Measurements from ENCODE around the gene SMAD6. TPM values are rescaled to one million over a fixed set of nuclear protein-coding genes. Genes with fewer than 3 reads are reported as not detected.

The SMAD6 gene
- total RNA-seq, 1 experiment from 2014 or later = 8.9 TPM

GRCh38 chr15:66677336-66677735, 24.7 kb upstream of the SMAD6 start:
- Mint-ChIP-seq H3K4me3 (ENCODE audit: unreplicated experiment) (no peak overlapping the region), H3K36me3 (ENCODE audit: insufficient read depth, unreplicated experiment) (peaks cover 6% of the 10 kb centered on the region)

DNA sequence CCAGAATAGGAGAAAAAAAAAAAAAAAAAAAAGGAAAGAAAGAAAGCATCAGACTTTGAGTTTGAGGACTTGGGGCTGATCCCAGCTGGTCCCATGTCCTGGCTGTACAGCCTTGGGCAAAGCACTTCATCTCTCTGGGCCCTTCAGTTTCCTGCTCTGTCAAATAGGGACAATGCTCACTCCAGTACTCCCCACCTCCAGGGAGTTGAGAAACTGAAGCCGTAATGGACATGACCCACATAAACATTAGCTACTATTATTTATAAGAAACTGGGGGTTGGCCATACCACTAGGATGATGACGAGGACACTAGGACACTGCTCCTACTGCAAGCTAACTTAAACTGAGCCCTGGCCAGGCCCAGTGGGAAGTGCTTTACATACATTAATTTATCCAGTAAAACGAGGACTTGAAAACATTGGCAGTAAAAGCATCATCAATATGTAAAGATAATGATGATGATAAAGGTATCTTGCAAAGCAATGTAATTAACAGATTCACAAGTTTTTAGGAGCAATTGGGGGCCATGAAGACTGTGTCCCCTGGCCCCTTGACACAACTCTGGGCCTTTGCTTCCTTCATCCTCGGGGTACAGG, 22.9 kb upstream of the SMAD6 start:
- BruUV-seq (replicated peaks) = no TSS peak
- TF ChIP-seq, protein P1, sequence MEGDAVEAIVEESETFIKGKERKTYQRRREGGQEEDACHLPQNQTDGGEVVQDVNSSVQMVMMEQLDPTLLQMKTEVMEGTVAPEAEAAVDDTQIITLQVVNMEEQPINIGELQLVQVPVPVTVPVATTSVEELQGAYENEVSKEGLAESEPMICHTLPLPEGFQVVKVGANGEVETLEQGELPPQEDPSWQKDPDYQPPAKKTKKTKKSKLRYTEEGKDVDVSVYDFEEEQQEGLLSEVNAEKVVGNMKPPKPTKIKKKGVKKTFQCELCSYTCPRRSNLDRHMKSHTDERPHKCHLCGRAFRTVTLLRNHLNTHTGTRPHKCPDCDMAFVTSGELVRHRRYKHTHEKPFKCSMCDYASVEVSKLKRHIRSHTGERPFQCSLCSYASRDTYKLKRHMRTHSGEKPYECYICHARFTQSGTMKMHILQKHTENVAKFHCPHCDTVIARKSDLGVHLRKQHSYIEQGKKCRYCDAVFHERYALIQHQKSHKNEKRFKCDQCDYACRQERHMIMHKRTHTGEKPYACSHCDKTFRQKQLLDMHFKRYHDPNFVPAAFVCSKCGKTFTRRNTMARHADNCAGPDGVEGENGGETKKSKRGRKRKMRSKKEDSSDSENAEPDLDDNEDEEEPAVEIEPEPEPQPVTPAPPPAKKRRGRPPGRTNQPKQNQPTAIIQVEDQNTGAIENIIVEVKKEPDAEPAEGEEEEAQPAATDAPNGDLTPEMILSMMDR (IDR thresholded peaks at IDR 0.05; ENCODE audit: insufficient read depth in 1 of 2, low read depth in 1 of 2, low read length in 1 of 2, severe bottlenecking in 1 of 2, unreplicated experiment in 1 of 2) = no peak
- Histone ChIP-seq H3K27me3 (replicated peaks; ENCODE audit: control insufficient read depth, insufficient read depth, low read length) (no peaks in the 10 kb centered on the region), H3K9me3 (0 out of 2 replicates have a peak, but pooled peaks cover 7% of the 10 kb centered on the region), H3K4me1 (peaks cover 29% of the 10 kb centered on the region), H3K4me3 (ENCODE audit: low read depth, low read length) (no peak overlapping the region), H3K36me3 (ENCODE audit: control insufficient read depth, insufficient read depth, low read length) (no peaks in the 10 kb centered on the region; the same call in 1 of the 2 replicates)
- CTCF ChIA-PET = interaction anchor here (0.6 to 1.8 kb wide), 3 partner anchors 19 to 60 kb away, joined by 3 to 11 read pairs (median 6); no protein-coding TSS in a partner anchor
- intact Hi-C loops (cut with micrococcal nuclease; ENCODE audit: unreplicated experiment) = no loop called here
- POLR2A ChIA-PET = interaction anchor here (0.6 kb wide), 2 partner anchors 94 to 123 kb away, joined by 3 read pairs; no protein-coding TSS in a partner anchor
- Mint-ChIP-seq H3K36me3 (ENCODE audit: insufficient read depth, unreplicated experiment) (peaks cover 6% of the 10 kb centered on the region), H3K9me3 (ENCODE audit: unreplicated experiment) (peaks cover 13% of the 10 kb centered on the region), H3K27me3 (ENCODE audit: insufficient read depth, unreplicated experiment) (no peaks in the 10 kb centered on the region), H3K4me1 (ENCODE audit: low read depth, unreplicated experiment) (peaks cover 21% of the 10 kb centered on the region), H3K27ac (ENCODE audit: unreplicated experiment) (peak overlapping the region; percentile 83), H3K4me3 (ENCODE audit: unreplicated experiment) (peak overlapping the region; percentile 46)
- no peak for DNase-seq

More at GRCh38 chr15:66677336-66677735, 24.7 kb upstream of the SMAD6 start:
- ChIA-PET CTCF (no interaction called here), POLR2A (no interaction called here)
- Histone ChIP-seq H3K36me3 (ENCODE audit: control insufficient read depth, insufficient read depth, low read length) (no peaks in the 10 kb centered on the region; the same call in 1 of the 2 replicates), H3K4me1 (peaks cover 29% of the 10 kb centered on the region), H3K27me3 (replicated peaks; ENCODE audit: control insufficient read depth, insufficient read depth, low read length) (no peaks in the 10 kb centered on the region), H3K4me3 (ENCODE audit: low read depth, low read length) (no peak overlapping the region), H3K9me3 (0 out of 2 replicates have a peak, but pooled peaks cover 7% of the 10 kb centered on the region)
- intact Hi-C loops (cut with micrococcal nuclease; ENCODE audit: unreplicated experiment) = no loop called here
- peak overlapping the region; percentile 80 for H3K27ac Mint-ChIP-seq (ENCODE audit: unreplicated experiment)
- peaks cover 21% of the 10 kb centered on the region for H3K4me1 Mint-ChIP-seq (ENCODE audit: low read depth, unreplicated experiment)
- no peak for DNase-seq
- H3K9me3 Mint-ChIP-seq (ENCODE audit: unreplicated experiment) = peaks cover 13% of the 10 kb centered on the region
- H3K27me3 Mint-ChIP-seq (ENCODE audit: insufficient read depth, unreplicated experiment) = no peaks in the 10 kb centered on the region
- no TSS peak for BruUV-seq (replicated peaks)
- TF ChIP-seq, protein P1 (IDR thresholded peaks at IDR 0.05; ENCODE audit: insufficient read depth in 1 of 2, low read depth in 1 of 2, low read length in 1 of 2, severe bottlenecking in 1 of 2, unreplicated experiment in 1 of 2) = no peak

DNA sequence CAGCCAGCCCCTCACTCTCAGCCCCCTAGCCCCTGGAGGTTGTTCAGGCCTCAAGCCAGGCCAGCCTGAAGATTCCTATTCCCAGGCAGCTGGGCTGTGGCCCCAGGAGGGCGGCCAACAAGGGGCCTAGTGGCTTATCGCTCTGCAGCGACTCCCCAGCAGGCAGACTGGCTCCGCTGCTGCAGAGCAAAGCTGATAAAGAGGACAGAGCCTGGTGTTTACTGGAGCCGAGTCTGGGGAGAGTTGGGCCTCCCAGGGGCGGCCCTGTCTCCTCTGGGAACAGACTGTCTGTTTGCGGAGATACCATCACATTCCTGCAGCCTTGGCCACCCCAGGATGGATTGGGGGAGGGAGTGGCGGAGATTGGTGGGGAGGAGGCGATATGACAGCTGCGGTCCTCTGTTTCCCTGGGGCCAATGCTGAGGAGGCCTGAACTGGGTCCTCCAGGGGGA, 22.4 kb upstream of the SMAD6 start:
- DNase-seq = peak; percentile 82 to 91
- Histone ChIP-seq H3K4me1 (peaks cover 29% of the 10 kb centered on the region), H3K27me3 (replicated peaks; ENCODE audit: control insufficient read depth, insufficient read depth, low read length) (no peaks in the 10 kb centered on the region), H3K36me3 (ENCODE audit: control insufficient read depth, insufficient read depth, low read length) (no peaks in the 10 kb centered on the region; the same call in 1 of the 2 replicates), H3K4me3 (ENCODE audit: low read depth, low read length) (no peak overlapping the region), H3K9me3 (0 out of 2 replicates have a peak, but pooled peaks cover 7% of the 10 kb centered on the region)
- Mint-ChIP-seq H3K4me3 (ENCODE audit: unreplicated experiment) (peak overlapping the region; percentile 46), H3K9me3 (ENCODE audit: unreplicated experiment) (peaks cover 13% of the 10 kb centered on the region), H3K4me1 (ENCODE audit: low read depth, unreplicated experiment) (peaks cover 21% of the 10 kb centered on the region), H3K27me3 (ENCODE audit: insufficient read depth, unreplicated experiment) (no peaks in the 10 kb centered on the region), H3K36me3 (ENCODE audit: insufficient read depth, unreplicated experiment) (peaks cover 6% of the 10 kb centered on the region), H3K27ac (ENCODE audit: unreplicated experiment) (peak overlapping the region; percentile 83)
- intact Hi-C loops (cut with micrococcal nuclease; ENCODE audit: unreplicated experiment) = no loop called here
- TF ChIP-seq, protein P1 (IDR thresholded peaks at IDR 0.05; ENCODE audit: insufficient read depth in 1 of 2, low read depth in 1 of 2, low read length in 1 of 2, severe bottlenecking in 1 of 2, unreplicated experiment in 1 of 2) = no peak
- ChIA-PET CTCF (interaction anchor here (1.7 to 1.8 kb wide), 2 partner anchors 18 to 61 kb away, joined by 6 to 11 read pairs; no protein-coding TSS in a partner anchor), POLR2A (no interaction called here)
- no TSS peak for BruUV-seq (replicated peaks)

Data from Caco-2 (cell line).